ENCODE data around the gene ANKRD55. TPM values are rescaled to one million over a fixed set of nuclear protein-coding genes. Genes with fewer than 3 reads are reported as not detected.

ANKRD55 gene
- total and polyA plus RNA-seq, 9 of the 15 experiments (the other 6 are each of a cell fraction or from before 2014, with no cell fraction given) = 3.4 to 10.6 (median 6.5) TPM

DNA sequence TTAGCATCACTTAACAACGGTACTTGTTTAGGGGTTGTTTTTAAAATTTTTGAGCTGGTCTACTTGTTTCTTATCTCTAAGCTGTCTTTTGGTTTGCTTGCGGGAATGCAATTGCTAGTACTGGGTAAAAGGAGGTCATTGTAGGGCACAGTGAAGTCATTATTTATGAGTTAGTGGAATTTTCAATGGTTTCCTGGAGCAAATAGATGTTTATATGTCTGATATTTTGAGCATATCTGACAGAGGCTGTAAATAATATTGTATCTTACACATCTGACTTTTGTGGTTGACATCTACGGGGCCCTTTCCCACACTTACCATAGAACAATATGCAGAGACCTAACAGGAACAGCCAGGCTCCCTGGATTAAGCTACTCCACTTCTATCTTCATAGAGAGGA is 147.9 kb downstream of the ANKRD55 start:
- in situ Hi-C loops (cut with MboI) (no loop called here), intact Hi-C loops (cut with micrococcal nuclease) (loop anchor here (5.0 kb wide), 1 partner anchor 37 kb away; no protein-coding TSS in a partner anchor)
- Histone ChIP-seq H3K4me1 (replicated peaks in 1 of 2; ENCODE audit: control insufficient read depth in 2 of 2, insufficient read depth in 2 of 2, low read length in 2 of 2) (peaks cover 7 to 20% of the 10 kb centered on the region in 2 experiments), H4K20me1 (replicated peaks; ENCODE audit: control insufficient read depth, insufficient read depth, low read length) (no peaks in the 10 kb centered on the region), H3K27ac (ENCODE audit: extremely low read depth, low read depth, low read length) (no peak overlapping the region), H3K36me3 (ENCODE audit: control insufficient read depth, insufficient read depth, low read length) (no peaks in the 10 kb centered on the region), H3K4me2 (ENCODE audit: insufficient read depth, low read length) (peak overlapping the region; percentile 26; the same call in 1 of the 2 replicates), H3K9me1 (ENCODE audit: control insufficient read depth, insufficient read depth, low read length) (no peaks in the 10 kb centered on the region), H3K9me3 (replicated peaks; ENCODE audit: control insufficient read depth, insufficient read depth, low read depth, low read length) (no peaks in the 10 kb centered on the region), H2AFZ (ENCODE audit: low read depth, low read length) (no peak overlapping the region), H3K27me3 (ENCODE audit: control insufficient read depth in 2 of 2, insufficient read depth in 2 of 2, low read length in 2 of 2) (no peaks in the 10 kb centered on the region), H3K79me2 (ENCODE audit: control insufficient read depth, insufficient read depth, low read length) (no peaks in the 10 kb centered on the region), H3K4me3 (no peak overlapping the region), H3K9ac (ENCODE audit: insufficient read depth in 1 of 2, low read depth in 2 of 2, low read length in 2 of 2) (no peak overlapping the region)
- POLR2A ChIA-PET = interaction anchor here (0.6 to 1.3 kb wide), 5 partner anchors 9 to 79 kb away, joined by 3 to 5 read pairs (median 3); no protein-coding TSS in a partner anchor
- BruUV-seq (replicated peaks) = no TSS peak
- WGBS (ENCODE audit: insufficient coverage, low coverage, missing lambda C conversion rate) = 2% methylated on average over 3 of the region's 3 CpGs
- ATAC-seq (peak; percentile 47), DNase-seq (ENCODE audit: extremely low read depth in 1 of 4, low spot score in 3 of 4) (peak in 2 of 4 experiments; percentile 35 to 38), FAIRE-seq (peak; percentile 49)
- CTCF ChIA-PET (ENCODE audit: low intra/inter-chr PET ratio) = no interaction called here
- TF ChIP-seq NCOA1 (IDR thresholded peaks at IDR 0.05; ENCODE audit: low read depth) = peak; percentile 90
- TF ChIP-seq ARID1B (IDR thresholded peaks at IDR 0.05) = peak; percentile 87
- peak; percentile 49; the same call in 1 of the 2 replicates for TF ChIP-seq ZEB2 (IDR thresholded peaks at IDR 0.05)
- TF ChIP-seq POLR2H (tag; IDR thresholded peaks at IDR 0.05; ENCODE audit: low read depth) = peak; percentile 46; the same call in 1 of the 2 replicates
- no peak for TF ChIP-seq RFX7 (CRISPR knock-in tag; IDR thresholded peaks at IDR 0.05)
- TF ChIP-seq TEAD2 (tag; IDR thresholded peaks at IDR 0.05) = no peak; the same call in 1 of the 2 replicates
- TF ChIP-seq BRD4 (IDR thresholded peaks at IDR 0.05) = no peak
- peak; percentile 61 for TF ChIP-seq STAT5A (IDR thresholded peaks at IDR 0.05; ENCODE audit: borderline replicate concordance, low read length)
- TF ChIP-seq FOSL1 (tag; conservative IDR thresholded peaks at IDR 0.05) = peak; percentile 70
- 0 out of 2 replicates have a peak, but pooled peaks have one; percentile 80 for TF ChIP-seq ZNF75A (CRISPR knock-in tag; IDR thresholded peaks at IDR 0.05)
- TF ChIP-seq EP400 (IDR thresholded peaks at IDR 0.05) = peak; percentile 25; the same call in 1 of the 2 replicates
- TF ChIP-seq CHD2 (IDR thresholded peaks at IDR 0.05; ENCODE audit: low read depth, low read length) = no peak
- 0 out of 2 replicates have a peak, but pooled peaks have one; percentile 45 for TF ChIP-seq MTA3 (IDR thresholded peaks at IDR 0.05; ENCODE audit: borderline replicate concordance)
- peak; percentile 44 to 58; a peak in 2 of 4 replicates for TF ChIP-seq KDM1A (IDR thresholded peaks at IDR 0.05)
- no peak for TF ChIP-seq NELFE (IDR thresholded peaks at IDR 0.05; ENCODE audit: insufficient read depth, insufficient read length)

Measured in K562 (cell line).